ENCODE data around the gene RTN4R. TPM values are rescaled to one million over a fixed set of nuclear protein-coding genes. Genes with fewer than 3 reads are reported as not detected.

RTN4R gene
- total RNA-seq, 1 experiment from 2014 or later: 12.2 TPM

GRCh38 chr22:20316844-20317401, 48.8 kb upstream of the RTN4R start:
- Histone ChIP-seq H3K9ac (ENCODE audit: low read length) (no peak overlapping the region), H3K9me3 (ENCODE audit: low read length) (no peaks in the 10 kb centered on the region), H2AFZ (ENCODE audit: low read length) (no peak overlapping the region), H3K27ac (ENCODE audit: low read length) (no peak overlapping the region), H3K36me3 (ENCODE audit: low read depth, low read length) (no peaks in the 10 kb centered on the region), H3K27me3 (ENCODE audit: low read length) (no peaks in the 10 kb centered on the region), H3K4me1 (ENCODE audit: insufficient read depth, low read length) (peaks cover 5% of the 10 kb centered on the region; the same call in 1 of the 2 replicates), H4K20me1 (ENCODE audit: low read length) (no peaks in the 10 kb centered on the region), H3K4me2 (ENCODE audit: low read length) (no peak overlapping the region), H3F3A (ENCODE audit: low read length, unreplicated experiment) (no peaks in the 10 kb centered on the region), H3K4me3 (ENCODE audit: low read length) (no peak overlapping the region), H3K79me2 (ENCODE audit: low read length) (peaks cover 40% of the 10 kb centered on the region), H3K9me2 (replicated peaks; ENCODE audit: low read length) (no peaks in the 10 kb centered on the region)
- no peak for DNase-seq
- ChIA-PET POLR2A (ENCODE audit: unreplicated experiment) (no interaction called here), CTCF (no interaction called here)
- BruUV-seq (replicated peaks): no TSS peak
- TF ChIP-seq EZH2 (IDR thresholded peaks at IDR 0.05; ENCODE audit: low read length, unreplicated experiment) (no peak), EZH2phosphoT487 (IDR thresholded peaks at IDR 0.05; ENCODE audit: borderline replicate concordance, low read length) (no peak)
- TF ChIP-seq, protein P1, sequence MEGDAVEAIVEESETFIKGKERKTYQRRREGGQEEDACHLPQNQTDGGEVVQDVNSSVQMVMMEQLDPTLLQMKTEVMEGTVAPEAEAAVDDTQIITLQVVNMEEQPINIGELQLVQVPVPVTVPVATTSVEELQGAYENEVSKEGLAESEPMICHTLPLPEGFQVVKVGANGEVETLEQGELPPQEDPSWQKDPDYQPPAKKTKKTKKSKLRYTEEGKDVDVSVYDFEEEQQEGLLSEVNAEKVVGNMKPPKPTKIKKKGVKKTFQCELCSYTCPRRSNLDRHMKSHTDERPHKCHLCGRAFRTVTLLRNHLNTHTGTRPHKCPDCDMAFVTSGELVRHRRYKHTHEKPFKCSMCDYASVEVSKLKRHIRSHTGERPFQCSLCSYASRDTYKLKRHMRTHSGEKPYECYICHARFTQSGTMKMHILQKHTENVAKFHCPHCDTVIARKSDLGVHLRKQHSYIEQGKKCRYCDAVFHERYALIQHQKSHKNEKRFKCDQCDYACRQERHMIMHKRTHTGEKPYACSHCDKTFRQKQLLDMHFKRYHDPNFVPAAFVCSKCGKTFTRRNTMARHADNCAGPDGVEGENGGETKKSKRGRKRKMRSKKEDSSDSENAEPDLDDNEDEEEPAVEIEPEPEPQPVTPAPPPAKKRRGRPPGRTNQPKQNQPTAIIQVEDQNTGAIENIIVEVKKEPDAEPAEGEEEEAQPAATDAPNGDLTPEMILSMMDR (conservative IDR thresholded peaks at IDR 0.05; ENCODE audit: low read depth, low read length): no peak
- ATAC-seq: no peak
- intact Hi-C loops (cut with micrococcal nuclease): no loop called here

- peaks cover 40% of the 10 kb centered on the region for H3K79me2 ChIP-seq (ENCODE audit: low read length)
- H3K4me2 ChIP-seq (ENCODE audit: low read length): no peak overlapping the region
- H3K27ac ChIP-seq (ENCODE audit: low read length): no peak overlapping the region
- peaks cover 5% of the 10 kb centered on the region; the same call in 1 of the 2 replicates for H3K4me1 ChIP-seq (ENCODE audit: insufficient read depth, low read length)
- no peaks in the 10 kb centered on the region for H3F3A ChIP-seq (ENCODE audit: low read length, unreplicated experiment)
- DNase-seq: no peak
- no peaks in the 10 kb centered on the region for H3K36me3 ChIP-seq (ENCODE audit: low read depth, low read length)
- no peaks in the 10 kb centered on the region for H4K20me1 ChIP-seq (ENCODE audit: low read length)
- CTCF ChIA-PET: no interaction called here
- BruUV-seq (replicated peaks): no TSS peak
- ATAC-seq: no peak
- H3K9me2 ChIP-seq (replicated peaks; ENCODE audit: low read length): no peaks in the 10 kb centered on the region
- intact Hi-C loops (cut with micrococcal nuclease): no loop called here
- no peak overlapping the region for H3K4me3 ChIP-seq (ENCODE audit: low read length)
- no peak overlapping the region for H2AFZ ChIP-seq (ENCODE audit: low read length)
- TF ChIP-seq EZH2phosphoT487 (IDR thresholded peaks at IDR 0.05; ENCODE audit: borderline replicate concordance, low read length) (no peak), EZH2 (IDR thresholded peaks at IDR 0.05; ENCODE audit: low read length, unreplicated experiment) (no peak)
- TF ChIP-seq, protein P1 (conservative IDR thresholded peaks at IDR 0.05; ENCODE audit: low read depth, low read length): no peak
- POLR2A ChIA-PET (ENCODE audit: unreplicated experiment): no interaction called here
- no peaks in the 10 kb centered on the region for H3K9me3 ChIP-seq (ENCODE audit: low read length)
- no peak overlapping the region for H3K9ac ChIP-seq (ENCODE audit: low read length)
- H3K27me3 ChIP-seq (ENCODE audit: low read length): no peaks in the 10 kb centered on the region
These were observed 48.2 kb upstream of the RTN4R start for GRCh38 chr22:20316217-20316843.

Measured in PC-3 (cell line).